H1 (cell line): Measurements from ENCODE around the gene EIF4E. TPM values are rescaled to one million over a fixed set of nuclear protein-coding genes. Genes with fewer than 3 reads are reported as not detected.

Source experiments
- ATF2 ChIP-seq: IDR thresholded peaks from 2 replicates; pipeline ENCODE4 v1.6.1; 2012; ENCODE audit warnings: low read length, inconsistent platforms
- CREB1 ChIP-seq: IDR thresholded peaks from 2 replicates; pipeline ENCODE4 v1.6.1; 2012; ENCODE audit warnings: inconsistent platforms
- CTBP2 ChIP-seq: IDR thresholded peaks from 2 replicates; pipeline ENCODE4 v1.7.0; 2011; ENCODE audit warnings: borderline replicate concordance, mild to moderate bottlenecking, moderate library complexity, mixed read lengths, low read length; ENCODE audit not compliant: insufficient read depth, insufficient read length
- CTCF ChIP-seq, 3 experiments: IDR thresholded peaks; 1 replicate in 2 of 3; 2 replicates in 1 of 3; pipeline versions ENCODE4 v1.5.1 to v1.6.1; 2011; ENCODE audit warnings: low read length in 3 of 3, mild to moderate bottlenecking in 3 of 3, inconsistent platforms in 2 of 3, low read depth in 1 of 3, moderate library complexity in 1 of 3; ENCODE audit not compliant: insufficient read depth in 1 of 3; ENCODE audit errors: control extremely low read depth in 1 of 3
- EGR1 ChIP-seq: IDR thresholded peaks from 2 replicates; pipeline ENCODE4 v1.6.1; 2011; ENCODE audit warnings: low read depth, low read length, borderline replicate concordance
- EP300 ChIP-seq, 2 experiments: IDR thresholded peaks; 1 replicate in 1 of 2; 2 replicates in 1 of 2; pipeline ENCODE4 v1.6.1; 2011 to 2012; ENCODE audit warnings: low read depth in 2 of 2, low read length in 2 of 2, mild to moderate bottlenecking in 2 of 2, borderline replicate concordance in 1 of 2, inconsistent platforms in 1 of 2, moderate library complexity in 1 of 2
- GTF2F1 ChIP-seq: IDR thresholded peaks from 2 replicates; pipeline ENCODE4 v1.6.1; 2012; ENCODE audit warnings: low read depth, low read length, improper control_type of control experiment, borderline replicate concordance
- HDAC2 ChIP-seq, 2 experiments: fragments of 300-600 bp in 1 of 2; sonication (generic) in 1 of 2; IDR thresholded peaks; 2 replicates each; pipeline ENCODE4 v1.6.1; 2011 to 2012; ENCODE audit warnings: low read depth in 2 of 2, low read length in 2 of 2, mild to moderate bottlenecking in 2 of 2, moderate library complexity in 2 of 2, borderline replicate concordance in 1 of 2, inconsistent platforms in 1 of 2
- MAFK ChIP-seq: IDR thresholded peaks from 2 replicates; pipeline ENCODE4 v1.6.1; 2012; ENCODE audit warnings: low read depth, mild to moderate bottlenecking, improper control_type of control experiment, low read length
- NRF1 ChIP-seq: IDR thresholded peaks from 2 replicates; pipeline ENCODE4 v1.6.1; 2011; ENCODE audit warnings: mild to moderate bottlenecking, low read depth, low read length, improper control_type of control experiment
- POLR2AphosphoS5 ChIP-seq: IDR thresholded peaks from 2 replicates; pipeline ENCODE4 v1.6.1; 2011; ENCODE audit warnings: low read depth, low read length
- RXRA ChIP-seq: IDR thresholded peaks from 2 replicates; pipeline ENCODE4 v1.6.1; 2011; ENCODE audit warnings: low read depth, mild to moderate bottlenecking, low read length, moderate library complexity; ENCODE audit not compliant: insufficient read depth
- SAP30 ChIP-seq: fragments of 300-600 bp; sonication (generic); IDR thresholded peaks from 2 replicates; pipeline ENCODE4 v1.7.1; 2012; ENCODE audit warnings: low read length, moderate library complexity, mild to moderate bottlenecking, inconsistent platforms; ENCODE audit not compliant: insufficient read depth, insufficient replicate concordance
- SP1 ChIP-seq: IDR thresholded peaks from 2 replicates; pipeline ENCODE4 v1.6.1; 2011; ENCODE audit warnings: low read depth, low read length
- SP4 ChIP-seq: IDR thresholded peaks from 2 replicates; pipeline ENCODE4 v1.6.1; 2012; ENCODE audit warnings: low read length, inconsistent platforms
- SRF ChIP-seq: IDR thresholded peaks from 2 replicates; pipeline ENCODE4 v1.6.1; 2011; ENCODE audit warnings: mild to moderate bottlenecking, low read depth, low read length, moderate library complexity
- TAF1 ChIP-seq: IDR thresholded peaks from 2 replicates; pipeline ENCODE4 v1.6.1; 2011; ENCODE audit warnings: mild to moderate bottlenecking, low read depth, low read length
- TAF7 ChIP-seq: optimal IDR thresholded peaks from 2 replicates; pipeline ENCODE3; 2011; ENCODE audit warnings: low read depth, mild to moderate bottlenecking, inconsistent platforms, low read length, moderate library complexity, borderline replicate concordance
- TBP ChIP-seq: IDR thresholded peaks from 2 replicates; pipeline ENCODE4 v1.6.1; 2011; ENCODE audit warnings: low read depth, low read length, improper control_type of control experiment
- TCF12 ChIP-seq: IDR thresholded peaks from 2 replicates; pipeline ENCODE4 v1.6.1; 2011; ENCODE audit warnings: low read depth, mild to moderate bottlenecking, low read length
- YY1 ChIP-seq: IDR thresholded peaks from 2 replicates; pipeline ENCODE4 v1.6.1; 2011; ENCODE audit warnings: low read depth, mild to moderate bottlenecking, low read length
- ZNF274 ChIP-seq: IDR thresholded peaks from 2 replicates; pipeline ENCODE4 v1.7.0; 2012; ENCODE audit warnings: low read length, borderline replicate concordance; ENCODE audit errors: extremely low read depth
- polyA plus RNA-seq, 7 experiments: library from polyadenylated mRNA; depleted of rRNA in 3 of 7; stranded (reverse) in 5 of 7; unstranded in 2 of 7; fragments of >200 nt in 5 of 7; fragments of 200-250 nt in 2 of 7; gene quantifications; 1 replicate in 5 of 7; 2 replicates in 1 of 7; 4 replicates in 1 of 7; pipeline versions ENCODE4 v1.2.1 to v1.2.3, GENCODE V29; 2011 to 2013; ENCODE audit warnings: missing spikeins in 2 of 7, mixed read lengths in 2 of 7
- total RNA-seq: library from RNA; stranded (reverse); fragmentation: NEBNext Ultra II Directional; extraction: Animal tissue kit (Norgen Biotek cat#: 25700); gene quantifications from 2 replicates; pipeline ENCODE4 v1.2.1, GENCODE V29; 2021

EIF4E gene
- total and polyA plus RNA-seq, 2 of the 8 experiments (the other 6 are each of a cell fraction or from before 2014, with no cell fraction given): 59.6 to 185 TPM

- TF ChIP-seq CTCF (IDR thresholded peaks at IDR 0.05; ENCODE audit: control extremely low read depth in 1 of 3, insufficient read depth in 1 of 3, low read depth in 1 of 3, low read length in 3 of 3): no peak
- TF ChIP-seq SAP30: peak; percentile 80
- TF ChIP-seq TCF12: no peak
- no peak for TF ChIP-seq MAFK
- TF ChIP-seq EGR1: no peak
- no peak for TF ChIP-seq ATF2
- no peak for TF ChIP-seq CREB1
- no peak for TF ChIP-seq EP300 (IDR thresholded peaks at IDR 0.05; ENCODE audit: borderline replicate concordance in 1 of 2, low read depth in 2 of 2, low read length in 2 of 2)
- TF ChIP-seq RXRA: no peak
- TF ChIP-seq SP1: no peak
- TF ChIP-seq TAF7: no peak
- TF ChIP-seq CTBP2: no peak
- TF ChIP-seq SRF: no peak
- TF ChIP-seq GTF2F1: peak; percentile 52; the same call in 1 of the 2 replicates
- no peak for TF ChIP-seq SP4
- TF ChIP-seq NRF1: no peak
- 0 out of 4 replicates have a peak, but pooled peaks of 1 of the 2 experiments have one; percentile 4 for TF ChIP-seq HDAC2 (IDR thresholded peaks at IDR 0.05; ENCODE audit: borderline replicate concordance in 1 of 2, low read depth in 2 of 2, low read length in 2 of 2)
- peak; percentile 80 for TF ChIP-seq TAF1
- TF ChIP-seq POLR2AphosphoS5: peak; percentile 94
- TF ChIP-seq TBP: peak; percentile 74
- peak; percentile 86 for TF ChIP-seq YY1
- TF ChIP-seq ZNF274: no peak
Measured at GRCh38 chr4:98928131-98928504, 815 bp downstream of the EIF4E start (continued).
